ENCODE results near the gene SGCD.

The SGCD gene

DNA sequence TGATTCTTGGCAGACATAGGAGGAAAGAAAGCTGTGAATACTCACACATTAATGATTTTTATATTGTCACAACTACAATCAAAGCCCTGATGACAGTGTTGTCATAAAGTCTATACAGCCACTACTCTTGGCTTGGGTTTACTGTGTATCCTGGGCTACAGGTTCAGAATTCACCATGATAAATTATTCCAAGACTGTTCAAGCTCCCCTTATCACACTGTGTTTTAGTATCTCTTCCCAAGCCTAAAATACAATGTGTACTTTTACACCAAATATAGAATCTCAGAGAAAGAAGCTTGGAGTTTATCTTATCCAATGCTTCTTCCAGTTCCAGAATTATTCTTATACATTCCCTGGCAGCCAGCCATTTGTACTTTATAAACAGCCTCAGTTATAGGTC, 395.4 kb downstream of the SGCD start:
- no peaks in the 10 kb centered on the region for H3K9me3 ChIP-seq (ENCODE audit: control insufficient read depth, insufficient read depth, low read depth, low read length)
- H3K4me1 ChIP-seq (ENCODE audit: control insufficient read depth, insufficient read depth, low read length) = no peaks in the 10 kb centered on the region
- TF ChIP-seq, protein P1, sequence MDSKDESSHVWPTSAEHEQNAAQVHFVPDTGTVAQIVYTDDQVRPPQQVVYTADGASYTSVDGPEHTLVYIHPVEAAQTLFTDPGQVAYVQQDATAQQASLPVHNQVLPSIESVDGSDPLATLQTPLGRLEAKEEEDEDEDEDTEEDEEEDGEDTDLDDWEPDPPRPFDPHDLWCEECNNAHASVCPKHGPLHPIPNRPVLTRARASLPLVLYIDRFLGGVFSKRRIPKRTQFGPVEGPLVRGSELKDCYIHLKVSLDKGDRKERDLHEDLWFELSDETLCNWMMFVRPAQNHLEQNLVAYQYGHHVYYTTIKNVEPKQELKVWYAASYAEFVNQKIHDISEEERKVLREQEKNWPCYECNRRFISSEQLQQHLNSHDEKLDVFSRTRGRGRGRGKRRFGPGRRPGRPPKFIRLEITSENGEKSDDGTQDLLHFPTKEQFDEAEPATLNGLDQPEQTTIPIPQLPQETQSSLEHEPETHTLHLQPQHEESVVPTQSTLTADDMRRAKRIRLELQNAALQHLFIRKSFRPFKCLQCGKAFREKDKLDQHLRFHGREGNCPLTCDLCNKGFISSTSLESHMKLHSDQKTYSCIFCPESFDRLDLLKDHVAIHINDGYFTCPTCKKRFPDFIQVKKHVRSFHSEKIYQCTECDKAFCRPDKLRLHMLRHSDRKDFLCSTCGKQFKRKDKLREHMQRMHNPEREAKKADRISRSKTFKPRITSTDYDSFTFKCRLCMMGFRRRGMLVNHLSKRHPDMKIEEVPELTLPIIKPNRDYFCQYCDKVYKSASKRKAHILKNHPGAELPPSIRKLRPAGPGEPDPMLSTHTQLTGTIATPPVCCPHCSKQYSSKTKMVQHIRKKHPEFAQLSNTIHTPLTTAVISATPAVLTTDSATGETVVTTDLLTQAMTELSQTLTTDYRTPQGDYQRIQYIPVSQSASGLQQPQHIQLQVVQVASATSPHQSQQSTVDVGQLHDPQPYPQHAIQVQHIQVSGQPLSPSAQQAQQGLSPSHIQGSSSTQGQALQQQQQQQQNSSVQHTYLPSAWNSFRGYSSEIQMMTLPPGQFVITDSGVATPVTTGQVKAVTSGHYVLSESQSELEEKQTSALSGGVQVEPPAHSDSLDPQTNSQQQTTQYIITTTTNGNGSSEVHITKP (tag by site-specific recombination; IDR thresholded peaks at IDR 0.05) = no peak
- TF ChIP-seq ZNF335 (tag by site-specific recombination; conservative IDR thresholded peaks at IDR 0.05) (no peak), ZNF792 (tag by site-specific recombination; IDR thresholded peaks at IDR 0.05) (no peak)
- TF ChIP-seq, protein P2, sequence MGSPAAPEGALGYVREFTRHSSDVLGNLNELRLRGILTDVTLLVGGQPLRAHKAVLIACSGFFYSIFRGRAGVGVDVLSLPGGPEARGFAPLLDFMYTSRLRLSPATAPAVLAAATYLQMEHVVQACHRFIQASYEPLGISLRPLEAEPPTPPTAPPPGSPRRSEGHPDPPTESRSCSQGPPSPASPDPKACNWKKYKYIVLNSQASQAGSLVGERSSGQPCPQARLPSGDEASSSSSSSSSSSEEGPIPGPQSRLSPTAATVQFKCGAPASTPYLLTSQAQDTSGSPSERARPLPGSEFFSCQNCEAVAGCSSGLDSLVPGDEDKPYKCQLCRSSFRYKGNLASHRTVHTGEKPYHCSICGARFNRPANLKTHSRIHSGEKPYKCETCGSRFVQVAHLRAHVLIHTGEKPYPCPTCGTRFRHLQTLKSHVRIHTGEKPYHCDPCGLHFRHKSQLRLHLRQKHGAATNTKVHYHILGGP (tag by site-specific recombination; IDR thresholded peaks at IDR 0.05) = no peak
- POLR2A ChIA-PET = no interaction called here
- H3K4me3 ChIP-seq (ENCODE audit: low read depth, low read length) = no peak overlapping the region
- no peaks in the 10 kb centered on the region for H3K36me3 ChIP-seq (ENCODE audit: control insufficient read depth in 2 of 2, insufficient read depth in 1 of 2, low read length in 2 of 2)
- H3K27ac ChIP-seq (ENCODE audit: extremely low read depth, low read depth, low read length) = no peak overlapping the region
- CTCF ChIA-PET = no interaction called here

DNA sequence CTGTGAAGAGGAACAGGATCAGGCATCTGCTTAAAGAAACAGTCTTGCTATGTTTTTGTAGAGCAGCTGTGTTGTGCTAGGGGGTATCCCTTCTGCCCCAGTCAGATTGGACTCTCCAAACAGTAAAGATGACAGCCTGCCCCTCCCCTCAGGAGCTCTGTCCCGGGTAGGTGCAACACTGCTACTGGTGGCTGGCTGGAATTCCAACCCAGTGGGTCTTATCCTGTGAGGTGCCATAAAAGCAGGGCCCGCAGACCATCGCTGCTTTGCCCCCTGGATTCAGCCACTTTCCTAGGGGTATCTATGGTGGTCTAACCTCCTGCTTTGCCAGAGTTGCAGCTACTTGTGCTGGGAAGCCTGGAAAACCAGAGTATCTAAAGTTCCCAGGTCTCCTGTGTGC, 408.5 kb downstream of the SGCD start:
- H3K36me3 ChIP-seq (ENCODE audit: control insufficient read depth in 2 of 2, insufficient read depth in 1 of 2, low read length in 2 of 2) = no peaks in the 10 kb centered on the region
- TF ChIP-seq, protein P3, sequence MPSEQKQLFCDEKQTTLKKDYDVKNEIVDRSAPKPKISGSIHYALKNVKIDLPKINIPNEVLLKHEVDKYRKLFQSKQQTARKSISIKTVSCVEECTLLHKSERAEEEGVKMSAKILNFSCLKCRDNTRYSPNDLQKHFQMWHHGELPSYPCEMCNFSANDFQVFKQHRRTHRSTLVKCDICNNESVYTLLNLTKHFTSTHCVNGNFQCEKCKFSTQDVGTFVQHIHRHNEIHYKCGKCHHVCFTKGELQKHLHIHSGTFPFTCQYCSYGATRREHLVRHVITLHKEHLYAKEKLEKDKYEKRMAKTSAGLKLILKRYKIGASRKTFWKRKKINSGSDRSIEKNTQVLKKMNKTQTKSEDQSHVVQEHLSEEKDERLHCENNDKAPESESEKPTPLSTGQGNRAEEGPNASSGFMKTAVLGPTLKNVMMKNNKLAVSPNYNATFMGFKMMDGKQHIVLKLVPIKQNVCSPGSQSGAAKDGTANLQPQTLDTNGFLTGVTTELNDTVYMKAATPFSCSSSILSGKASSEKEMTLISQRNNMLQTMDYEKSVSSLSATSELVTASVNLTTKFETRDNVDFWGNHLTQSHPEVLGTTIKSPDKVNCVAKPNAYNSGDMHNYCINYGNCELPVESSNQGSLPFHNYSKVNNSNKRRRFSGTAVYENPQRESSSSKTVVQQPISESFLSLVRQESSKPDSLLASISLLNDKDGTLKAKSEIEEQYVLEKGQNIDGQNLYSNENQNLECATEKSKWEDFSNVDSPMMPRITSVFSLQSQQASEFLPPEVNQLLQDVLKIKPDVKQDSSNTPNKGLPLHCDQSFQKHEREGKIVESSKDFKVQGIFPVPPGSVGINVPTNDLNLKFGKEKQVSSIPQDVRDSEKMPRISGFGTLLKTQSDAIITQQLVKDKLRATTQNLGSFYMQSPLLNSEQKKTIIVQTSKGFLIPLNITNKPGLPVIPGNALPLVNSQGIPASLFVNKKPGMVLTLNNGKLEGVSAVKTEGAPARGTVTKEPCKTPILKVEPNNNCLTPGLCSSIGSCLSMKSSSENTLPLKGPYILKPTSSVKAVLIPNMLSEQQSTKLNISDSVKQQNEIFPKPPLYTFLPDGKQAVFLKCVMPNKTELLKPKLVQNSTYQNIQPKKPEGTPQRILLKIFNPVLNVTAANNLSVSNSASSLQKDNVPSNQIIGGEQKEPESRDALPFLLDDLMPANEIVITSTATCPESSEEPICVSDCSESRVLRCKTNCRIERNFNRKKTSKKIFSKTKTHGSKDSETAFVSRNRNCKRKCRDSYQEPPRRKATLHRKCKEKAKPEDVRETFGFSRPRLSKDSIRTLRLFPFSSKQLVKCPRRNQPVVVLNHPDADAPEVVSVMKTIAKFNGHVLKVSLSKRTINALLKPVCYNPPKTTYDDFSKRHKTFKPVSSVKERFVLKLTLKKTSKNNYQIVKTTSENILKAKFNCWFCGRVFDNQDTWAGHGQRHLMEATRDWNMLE (tag by site-specific recombination; conservative IDR thresholded peaks at IDR 0.05; ENCODE audit: low read depth) = no peak
- no peak for TF ChIP-seq ZNF19 (tag by site-specific recombination; IDR thresholded peaks at IDR 0.05; ENCODE audit: low read depth)
- TF ChIP-seq ZBTB48 (tag by site-specific recombination; IDR thresholded peaks at IDR 0.05) = no peak
- no peak for TF ChIP-seq ZNF670 (tag by site-specific recombination; IDR thresholded peaks at IDR 0.05; ENCODE audit: low read depth)
- no peak for TF ChIP-seq KLF9 (tag by site-specific recombination; IDR thresholded peaks at IDR 0.05; ENCODE audit: low read depth)
- no peak for TF ChIP-seq ZNF24 (tag by site-specific recombination; IDR thresholded peaks at IDR 0.05)
- ChIA-PET POLR2A (no interaction called here), CTCF (no interaction called here)
- H3K4me3 ChIP-seq (ENCODE audit: low read depth, low read length) = no peak overlapping the region
- no peaks in the 10 kb centered on the region for H3K4me1 ChIP-seq (ENCODE audit: control insufficient read depth, insufficient read depth, low read length)
- no peak overlapping the region for H3K27ac ChIP-seq (ENCODE audit: extremely low read depth, low read depth, low read length)
- H3K9me3 ChIP-seq (ENCODE audit: control insufficient read depth, insufficient read depth, low read depth, low read length) = no peaks in the 10 kb centered on the region

DNA sequence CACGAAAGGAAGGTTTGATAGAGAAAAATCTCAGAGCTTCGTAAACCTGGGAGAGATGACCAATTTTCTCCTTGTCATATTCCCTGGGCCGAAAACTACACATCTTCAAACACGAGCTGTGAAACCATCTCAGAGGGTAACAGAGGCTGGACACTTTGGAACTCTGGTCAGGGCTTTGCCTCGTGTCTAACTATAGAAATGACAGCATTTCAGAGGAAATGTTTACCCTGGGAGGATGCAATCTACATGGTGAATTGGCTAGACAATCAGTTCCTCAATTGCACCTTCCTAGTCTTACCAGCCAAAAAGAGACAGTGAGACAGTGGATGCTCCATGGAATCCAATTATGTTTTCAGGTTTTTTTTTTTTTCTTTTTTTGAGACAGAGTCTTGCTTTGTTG, 414.6 kb downstream of the SGCD start:
- no peaks in the 10 kb centered on the region for H3K36me3 ChIP-seq (ENCODE audit: control insufficient read depth in 2 of 2, insufficient read depth in 1 of 2, low read length in 2 of 2)
- H3K27ac ChIP-seq (ENCODE audit: extremely low read depth, low read depth, low read length) = no peak overlapping the region
- ChIA-PET POLR2A (no interaction called here), CTCF (no interaction called here)
- H3K9me3 ChIP-seq (ENCODE audit: control insufficient read depth, insufficient read depth, low read depth, low read length) = no peaks in the 10 kb centered on the region
- H3K4me1 ChIP-seq (ENCODE audit: control insufficient read depth, insufficient read depth, low read length) = no peaks in the 10 kb centered on the region
- H3K4me3 ChIP-seq (ENCODE audit: low read depth, low read length) = no peak overlapping the region
- no peak for TF ChIP-seq ZNF16 (tag by site-specific recombination; IDR thresholded peaks at IDR 0.05; ENCODE audit: low read depth)
- no peak for TF ChIP-seq ZNF37A (tag by site-specific recombination; IDR thresholded peaks at IDR 0.05)
- TF ChIP-seq ZNF664 (tag by site-specific recombination; IDR thresholded peaks at IDR 0.05) = no peak
- no peak for TF ChIP-seq ZNF211 (tag by site-specific recombination; IDR thresholded peaks at IDR 0.05; ENCODE audit: low read depth)
- TF ChIP-seq, protein P1 (tag by site-specific recombination; IDR thresholded peaks at IDR 0.05) = no peak
- TF ChIP-seq, protein P4, sequence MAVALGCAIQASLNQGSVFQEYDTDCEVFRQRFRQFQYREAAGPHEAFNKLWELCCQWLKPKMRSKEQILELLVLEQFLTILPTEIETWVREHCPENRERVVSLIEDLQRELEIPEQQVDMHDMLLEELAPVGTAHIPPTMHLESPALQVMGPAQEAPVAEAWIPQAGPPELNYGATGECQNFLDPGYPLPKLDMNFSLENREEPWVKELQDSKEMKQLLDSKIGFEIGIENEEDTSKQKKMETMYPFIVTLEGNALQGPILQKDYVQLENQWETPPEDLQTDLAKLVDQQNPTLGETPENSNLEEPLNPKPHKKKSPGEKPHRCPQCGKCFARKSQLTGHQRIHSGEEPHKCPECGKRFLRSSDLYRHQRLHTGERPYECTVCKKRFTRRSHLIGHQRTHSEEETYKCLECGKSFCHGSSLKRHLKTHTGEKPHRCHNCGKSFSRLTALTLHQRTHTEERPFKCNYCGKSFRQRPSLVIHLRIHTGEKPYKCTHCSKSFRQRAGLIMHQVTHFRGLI (tag by site-specific recombination; IDR thresholded peaks at IDR 0.05) = no peak
- TF ChIP-seq ZBTB48 (tag by site-specific recombination; IDR thresholded peaks at IDR 0.05) = no peak
- no peak for TF ChIP-seq ZNF341 (tag by site-specific recombination; IDR thresholded peaks at IDR 0.05; ENCODE audit: low read depth)

Data from HEK293 (cell line).